ENCODE results near the gene SETD5. TPM values are rescaled to one million over a fixed set of nuclear protein-coding genes. Genes with fewer than 3 reads are reported as not detected.
A peak's percentile ranks its signal among the peaks of the same experiment; 100 is the strongest.

The SETD5 gene
- total RNA-seq, 2 donors from 2014 or later: 95.7 to 101 TPM

- intact Hi-C loops (cut with DNase I): no loop called here
- DNase-seq (ENCODE audit: low spot score): no peak
Measured at GRCh38 chr3:9497821-9498565, 100.6 kb downstream of the SETD5 start.

DNA sequence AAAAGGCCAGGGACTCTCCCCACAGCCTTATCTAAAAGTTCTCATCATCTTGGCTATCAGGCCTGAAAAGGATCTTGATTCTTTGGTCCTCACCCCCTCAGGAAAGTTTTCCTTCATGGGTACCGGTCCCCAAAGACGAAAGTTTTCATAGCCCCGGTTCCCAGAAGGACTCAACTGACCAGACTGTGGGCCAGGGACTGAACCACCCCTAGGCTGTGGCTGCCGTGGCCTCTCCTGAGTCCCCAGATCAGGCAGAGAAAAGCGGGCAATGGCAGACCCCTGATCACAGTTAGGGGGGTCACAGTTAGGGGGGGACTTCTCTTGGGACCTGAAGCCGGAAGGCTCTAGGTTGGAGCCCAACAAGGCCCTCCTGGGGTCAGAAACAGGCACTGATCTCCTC is 101.4 kb downstream of the SETD5 start:
- no peak for DNase-seq (ENCODE audit: low spot score)
- intact Hi-C loops (cut with DNase I): no loop called here

DNA sequence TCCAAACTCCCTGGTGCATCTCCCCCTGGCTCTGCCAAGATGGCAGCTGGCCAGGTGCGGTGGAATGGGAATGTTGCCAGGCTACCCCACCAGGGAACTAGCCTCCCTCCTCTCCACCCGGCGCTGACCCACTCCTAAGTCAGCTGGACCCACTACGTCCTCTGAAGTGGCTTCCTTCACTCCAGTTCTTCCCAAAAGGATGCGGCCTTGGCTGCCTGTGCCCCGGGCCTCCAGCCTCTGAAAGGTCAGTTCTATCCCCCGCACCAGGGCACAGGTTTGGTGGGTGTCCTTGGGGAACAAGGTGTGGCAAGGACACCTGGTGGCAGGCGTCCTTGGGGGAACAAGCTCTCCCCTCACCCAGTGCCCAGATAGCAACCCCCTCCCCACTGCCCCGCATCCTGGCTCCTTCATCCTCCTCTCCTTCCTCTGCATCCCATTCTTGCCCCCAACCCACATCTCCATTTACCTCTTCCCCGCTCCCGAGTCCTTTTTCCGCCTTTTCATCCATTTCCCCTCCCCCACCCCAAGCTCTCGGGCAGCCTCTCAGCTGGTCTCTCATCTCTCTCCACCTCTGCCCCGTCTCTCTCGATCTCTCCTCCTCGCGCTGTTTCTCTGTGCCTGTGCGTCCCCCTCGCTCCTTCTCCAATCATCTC is 102.2 kb downstream of the SETD5 start:
- intact Hi-C loops (cut with DNase I): no loop called here
- DNase-seq (ENCODE audit: low spot score): no peak

DNA sequence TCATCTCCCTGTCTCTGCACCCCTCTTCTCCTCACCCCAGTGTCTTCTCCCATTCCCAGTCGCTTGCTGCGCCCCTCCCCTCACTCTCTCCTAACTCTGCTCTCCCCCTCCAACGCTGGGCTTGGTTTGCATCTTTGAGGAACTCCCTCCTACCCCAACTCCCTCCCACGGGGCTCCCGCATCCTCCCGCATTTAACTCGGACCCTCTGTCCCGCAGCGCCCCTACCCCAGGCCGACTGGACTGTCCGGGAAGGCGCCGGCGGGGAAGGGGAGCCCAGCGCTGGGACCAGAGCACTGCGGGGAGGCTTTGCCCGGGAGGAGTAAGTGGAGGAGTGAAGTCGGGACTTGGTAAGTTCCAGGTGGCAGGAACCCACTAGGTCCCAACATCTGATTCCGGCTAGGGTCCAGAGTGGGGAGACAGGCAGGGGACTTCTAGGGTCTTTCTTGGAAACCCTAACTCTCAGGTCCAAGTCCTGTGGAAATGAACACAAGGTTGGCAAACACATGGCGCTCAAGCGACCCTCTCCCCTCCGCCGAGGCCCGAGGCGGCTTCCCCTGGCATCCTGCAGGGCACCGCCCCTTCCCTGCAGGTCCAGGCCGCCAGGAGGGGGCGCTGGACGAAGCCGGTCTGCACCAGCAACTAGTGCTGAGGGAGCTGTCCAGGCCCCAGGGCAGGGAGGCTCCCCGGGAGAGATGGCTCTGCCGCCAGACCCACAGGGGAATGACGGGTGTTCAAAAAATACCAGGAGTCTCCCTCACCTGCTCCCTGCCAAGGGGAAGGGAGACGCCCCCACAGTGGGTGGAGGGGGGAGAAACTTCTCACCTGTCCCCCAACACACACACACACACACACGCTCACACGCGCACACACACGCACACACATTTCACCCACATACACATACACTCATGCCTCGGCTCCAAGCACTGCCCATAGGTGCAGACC is 103.0 kb downstream of the SETD5 start:
- peak; percentile 86 for DNase-seq (ENCODE audit: low spot score)
- intact Hi-C loops (cut with DNase I): no loop called here

DNA sequence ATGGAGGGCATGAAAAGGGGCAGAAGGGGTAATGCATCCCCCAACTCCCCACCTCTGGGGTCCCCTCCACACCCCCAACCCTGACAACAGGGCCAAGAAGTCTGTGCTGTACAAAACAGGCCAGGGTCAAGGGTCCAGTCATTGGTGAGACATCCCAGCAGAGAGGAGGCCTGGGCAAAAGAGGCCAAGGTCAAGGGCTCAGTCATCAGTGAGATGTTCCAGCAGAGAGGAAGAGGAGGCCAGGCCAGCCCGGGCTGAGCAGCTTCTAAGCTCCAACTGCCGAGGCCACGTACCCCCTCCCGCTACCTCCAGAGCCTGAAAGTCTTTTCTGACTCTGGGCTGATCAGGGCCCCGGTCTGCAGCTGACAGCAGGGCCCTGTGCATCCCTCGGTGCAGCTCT is 103.8 kb downstream of the SETD5 start:
- intact Hi-C loops (cut with DNase I): no loop called here
- no peak for DNase-seq (ENCODE audit: low spot score)

GRCh38 chr3:9503283-9503682 is 105.9 kb downstream of the SETD5 start:
- DNase-seq (ENCODE audit: low spot score): no peak
- intact Hi-C loops (cut with DNase I): no loop called here

- DNase-seq (ENCODE audit: low spot score): peak; percentile 51
- intact Hi-C loops (cut with DNase I): no loop called here
Measured at GRCh38 chr3:9507586-9508578, 110.5 kb downstream of the SETD5 start.

- intact Hi-C loops (cut with DNase I): no loop called here
- DNase-seq (ENCODE audit: low spot score): no peak
Measured at GRCh38 chr3:9508781-9509180, 111.4 kb downstream of the SETD5 start.

DNA sequence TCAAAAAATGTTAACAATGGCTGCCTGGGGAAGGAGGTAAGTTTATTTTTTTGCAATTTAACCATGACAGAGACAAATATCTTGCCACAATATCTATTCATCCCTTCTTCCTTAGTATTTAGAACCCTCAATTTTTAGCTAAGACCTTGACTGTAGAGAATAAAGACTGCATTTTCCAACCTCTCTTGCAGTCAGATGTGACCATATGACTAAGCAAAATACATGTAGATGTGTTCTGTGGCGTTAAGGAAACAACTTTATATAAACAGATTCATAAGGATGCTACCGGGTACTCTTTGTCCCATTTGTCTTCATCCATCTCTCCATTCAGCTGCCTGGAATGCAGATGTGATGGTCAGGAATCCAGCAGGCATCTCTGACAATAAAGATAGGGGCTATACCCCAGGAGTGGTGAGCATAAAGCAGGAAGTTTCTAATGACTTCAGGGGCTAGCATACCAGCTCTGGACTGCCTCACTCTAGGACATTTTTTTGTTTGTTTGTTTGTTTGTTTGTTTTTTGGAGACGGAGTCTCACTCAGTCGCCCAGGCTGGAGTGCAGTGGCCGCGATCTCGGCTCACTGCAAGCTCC is 115.1 kb downstream of the SETD5 start:
- intact Hi-C loops (cut with DNase I): no loop called here
- DNase-seq (ENCODE audit: low spot score): no peak

- intact Hi-C loops (cut with DNase I): no loop called here
- no peak for DNase-seq (ENCODE audit: low spot score)
Measured at GRCh38 chr3:9514306-9514705, 116.9 kb downstream of the SETD5 start.

GRCh38 chr3:9514956-9515355 is 117.5 kb downstream of the SETD5 start:
- DNase-seq (ENCODE audit: low spot score): no peak
- intact Hi-C loops (cut with DNase I): no loop called here

GRCh38 chr3:9525078-9525477 is 127.7 kb downstream of the SETD5 start:
- intact Hi-C loops (cut with DNase I): no loop called here
- DNase-seq (ENCODE audit: low spot score): no peak

Other genes starting within 250 kb of the SETD5 start
- 1 to 10 TPM; 1.7 to 3.4 TPM for gene SRGAP3, start 148.0 kb upstream of the SETD5 start, total RNA-seq
- 10 to 100 TPM; 28.3 to 39.9 TPM for gene THUMPD3, start 34.6 kb upstream of the SETD5 start, total RNA-seq
- not detected for gene LHFPL4, start 156.2 kb downstream of the SETD5 start, total RNA-seq